Gastroesophageal sphincter (tissue), 4 donors: ENCODE data around the gene CPNE4. TPM values are rescaled to one million over a fixed set of nuclear protein-coding genes. Genes with fewer than 3 reads are reported as not detected.

Experiments used
- ATAC-seq: fragments of 150-250 bp; one replicate; pipeline ENCODE4 v1.9.1; 2016; ENCODE audit warnings: mild to moderate bottlenecking, moderate library complexity
- H3K27ac ChIP-seq, 4 donors: fragments of 200-600 bp; sonication (generic) in 3 of 4; 1 replicate in 3 of 4; 2 replicates in 1 of 4; pipeline ENCODE4 v1.5.1; 2016 to 2019
- H3K27me3 ChIP-seq: fragments of 200-600 bp; sonication (generic); one replicate; pipeline ENCODE4 v1.5.1; 2019
- H3K36me3 ChIP-seq, 2 donors: fragments of 200-600 bp; sonication (generic); one replicate each; pipeline ENCODE4 v1.5.1; 2019; ENCODE audit warnings: control low read depth in 1 of 2
- H3K4me1 ChIP-seq, 3 donors: fragments of 200-600 bp; sonication (generic); 1 replicate in 2 of 3; 2 replicates in 1 of 3; pipeline ENCODE4 v1.5.1; 2016 to 2019; ENCODE audit warnings: control low read depth in 2 of 3
- H3K4me3 ChIP-seq, 2 donors: fragments of 200-600 bp; sonication (generic); one replicate each; pipeline ENCODE4 v1.5.1; 2019; ENCODE audit warnings: mild to moderate bottlenecking in 1 of 2, moderate library complexity in 1 of 2
- H3K9me3 ChIP-seq, 3 donors: fragments of 200-600 bp; sonication (generic); one replicate each; pipeline ENCODE4 v1.5.1; 2017 to 2019; ENCODE audit warnings: control low read depth in 2 of 3
- EP300 ChIP-seq: sonication (generic); formaldehyde crosslinking; IDR thresholded peaks from one replicate; pipeline ENCODE4 v1.6.1; 2017; ENCODE audit warnings: antibody characterized with exemption, mild to moderate bottlenecking
- POLR2A ChIP-seq, 2 donors: fragments of 450-650 bp; IDR thresholded peaks; one replicate each; pipeline ENCODE4 v1.6.1; 2017; ENCODE audit warnings: antibody characterized with exemption in 2 of 2, mild to moderate bottlenecking in 2 of 2, moderate library complexity in 1 of 2
- POLR2AphosphoS5 ChIP-seq: sonication (generic); formaldehyde crosslinking; IDR thresholded peaks from one replicate; pipeline ENCODE4 v1.6.1; 2017; ENCODE audit warnings: antibody characterized with exemption
- WGBS, 2 donors: methylation state at CpG; one replicate each; pipeline ENCODE4 v1.1.5; 2018; ENCODE audit warnings: low coverage in 1 of 2; 5-methylcytosine and 5-hydroxymethylcytosine counted together
- total RNA-seq, 4 donors: library from RNA; depleted of rRNA; stranded (reverse); fragments of >200 nt; gene quantifications; one replicate each; pipeline ENCODE4 v1.1.0, GENCODE V29; 2016
- TF ChIP-seq, protein P1 (sequence below), 4 experiments: fragments of 200-600 bp in 2 of 4; fragments of 450-650 bp in 2 of 4; sonication (generic) in 1 of 4; IDR thresholded peaks; one replicate each; pipeline ENCODE4 v1.5.1; 2017 to 2019; ENCODE audit warnings: antibody characterized with exemption in 4 of 4, mild to moderate bottlenecking in 2 of 4, moderate library complexity in 2 of 4

The CPNE4 gene
- total RNA-seq, 4 donors from 2014 or later: not detected

DNA sequence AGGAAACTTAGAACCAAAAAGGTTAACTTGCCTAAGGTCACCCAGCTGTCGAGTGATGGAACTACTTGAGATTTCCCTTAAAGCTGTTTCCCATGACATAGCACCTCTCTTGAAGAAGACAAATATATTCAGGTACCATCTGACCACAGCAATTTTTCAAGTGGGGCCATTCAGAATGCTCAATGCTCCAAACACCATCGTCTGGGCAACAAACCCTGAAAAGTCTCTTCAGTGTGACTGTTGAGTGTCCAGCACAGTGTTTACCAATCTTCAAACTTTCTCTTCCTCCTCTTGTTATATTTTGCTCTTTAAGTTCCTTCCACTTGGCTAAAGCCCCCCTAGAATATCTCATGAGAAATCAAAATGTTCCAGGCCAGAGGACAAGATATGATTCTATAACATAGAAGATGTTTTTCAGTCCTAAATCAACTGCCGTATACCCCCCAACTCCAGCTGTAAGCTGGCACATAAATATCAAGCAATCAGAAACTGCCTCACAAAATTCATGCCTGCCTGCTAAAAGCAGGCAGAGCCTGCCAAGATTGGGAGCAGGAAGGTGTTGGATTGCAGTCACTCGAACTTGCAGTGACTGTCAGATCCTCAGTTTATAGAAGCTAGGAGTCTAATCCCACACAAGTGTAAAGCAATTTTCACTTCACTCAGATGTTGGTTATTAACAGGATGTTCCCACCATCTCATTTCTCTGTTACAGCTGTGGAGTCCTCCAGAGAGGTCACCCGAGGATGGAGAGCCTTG, 301.6 kb downstream of the CPNE4 start:
- no peak for ATAC-seq
- H3K36me3 ChIP-seq: no peaks in the 10 kb centered on the region
- WGBS, 2 donors: 50 to 64% methylated on average over 4 to 5 of the region's 5 CpGs
- TF ChIP-seq POLR2A (IDR thresholded peaks at IDR 0.05) (no peak), POLR2AphosphoS5 (no peak), EP300 (no peak)
- TF ChIP-seq, protein P1, sequence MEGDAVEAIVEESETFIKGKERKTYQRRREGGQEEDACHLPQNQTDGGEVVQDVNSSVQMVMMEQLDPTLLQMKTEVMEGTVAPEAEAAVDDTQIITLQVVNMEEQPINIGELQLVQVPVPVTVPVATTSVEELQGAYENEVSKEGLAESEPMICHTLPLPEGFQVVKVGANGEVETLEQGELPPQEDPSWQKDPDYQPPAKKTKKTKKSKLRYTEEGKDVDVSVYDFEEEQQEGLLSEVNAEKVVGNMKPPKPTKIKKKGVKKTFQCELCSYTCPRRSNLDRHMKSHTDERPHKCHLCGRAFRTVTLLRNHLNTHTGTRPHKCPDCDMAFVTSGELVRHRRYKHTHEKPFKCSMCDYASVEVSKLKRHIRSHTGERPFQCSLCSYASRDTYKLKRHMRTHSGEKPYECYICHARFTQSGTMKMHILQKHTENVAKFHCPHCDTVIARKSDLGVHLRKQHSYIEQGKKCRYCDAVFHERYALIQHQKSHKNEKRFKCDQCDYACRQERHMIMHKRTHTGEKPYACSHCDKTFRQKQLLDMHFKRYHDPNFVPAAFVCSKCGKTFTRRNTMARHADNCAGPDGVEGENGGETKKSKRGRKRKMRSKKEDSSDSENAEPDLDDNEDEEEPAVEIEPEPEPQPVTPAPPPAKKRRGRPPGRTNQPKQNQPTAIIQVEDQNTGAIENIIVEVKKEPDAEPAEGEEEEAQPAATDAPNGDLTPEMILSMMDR (IDR thresholded peaks at IDR 0.05): no peak
- H3K4me1 ChIP-seq: no peaks in the 10 kb centered on the region
- no peak overlapping the region for H3K4me3 ChIP-seq
- no peaks in the 10 kb centered on the region for H3K9me3 ChIP-seq
- H3K27me3 ChIP-seq: no peaks in the 10 kb centered on the region
- no peak overlapping the region for H3K27ac ChIP-seq

DNA sequence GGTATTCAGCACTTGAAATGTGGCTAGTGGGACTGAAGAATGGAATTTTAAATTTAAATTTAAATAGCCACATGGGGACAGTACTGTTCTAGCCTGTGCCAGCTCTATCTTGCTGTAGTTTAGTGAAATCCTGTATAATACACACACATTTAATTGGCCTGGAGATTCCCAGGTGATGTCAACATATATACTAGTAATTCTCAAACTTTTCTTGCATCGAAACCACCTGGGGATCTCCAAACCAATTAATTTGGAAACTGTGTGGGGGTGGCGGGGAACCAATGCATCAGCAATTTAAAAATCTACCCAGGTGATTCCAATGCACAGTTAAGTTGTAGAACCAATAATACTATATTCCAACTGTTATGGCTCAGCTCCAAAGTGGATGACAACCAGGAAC, 303.1 kb downstream of the CPNE4 start:
- no peak overlapping the region for H3K27ac ChIP-seq
- no peaks in the 10 kb centered on the region for H3K27me3 ChIP-seq
- no peak overlapping the region for H3K4me3 ChIP-seq
- H3K36me3 ChIP-seq: no peaks in the 10 kb centered on the region
- ATAC-seq: no peak
- 71 to 92% methylated on average over 2 of the region's 2 CpGs for WGBS, 2 donors
- TF ChIP-seq POLR2A (IDR thresholded peaks at IDR 0.05): no peak
- TF ChIP-seq POLR2AphosphoS5: no peak
- no peak for TF ChIP-seq EP300
- TF ChIP-seq, protein P1 (IDR thresholded peaks at IDR 0.05): no peak
- no peaks in the 10 kb centered on the region for H3K9me3 ChIP-seq
- H3K4me1 ChIP-seq: no peaks in the 10 kb centered on the region

DNA sequence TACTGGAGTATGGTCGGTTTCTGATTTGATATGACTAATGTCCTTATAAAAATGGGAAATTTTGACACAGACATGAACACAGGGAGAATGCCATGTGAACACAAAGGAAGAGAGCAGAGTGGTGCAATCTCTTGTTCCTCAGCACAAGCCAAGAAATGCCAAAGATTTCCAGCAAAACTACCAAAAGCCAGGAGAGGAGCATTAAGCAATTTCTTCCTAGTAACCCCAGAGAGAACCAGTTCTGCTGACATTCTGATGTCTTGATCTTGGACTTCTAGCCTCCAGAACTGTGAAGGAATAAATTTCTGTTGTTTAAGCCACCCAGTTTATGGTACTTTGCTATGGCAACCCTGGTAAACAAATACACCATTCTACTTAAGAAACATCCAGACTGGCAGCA, 304.2 kb downstream of the CPNE4 start:
- H3K4me1 ChIP-seq: no peaks in the 10 kb centered on the region
- no peaks in the 10 kb centered on the region for H3K27me3 ChIP-seq
- H3K4me3 ChIP-seq: no peak overlapping the region
- H3K9me3 ChIP-seq: no peaks in the 10 kb centered on the region
- no peaks in the 10 kb centered on the region for H3K36me3 ChIP-seq
- ATAC-seq: no peak
- no peak for TF ChIP-seq EP300
- no peak for TF ChIP-seq POLR2AphosphoS5
- TF ChIP-seq, protein P1 (IDR thresholded peaks at IDR 0.05): no peak
- TF ChIP-seq POLR2A (IDR thresholded peaks at IDR 0.05): no peak
- WGBS, 2 donors: 44 to 75% methylated on average over 1 of the region's 1 CpG
- no peak overlapping the region for H3K27ac ChIP-seq

DNA sequence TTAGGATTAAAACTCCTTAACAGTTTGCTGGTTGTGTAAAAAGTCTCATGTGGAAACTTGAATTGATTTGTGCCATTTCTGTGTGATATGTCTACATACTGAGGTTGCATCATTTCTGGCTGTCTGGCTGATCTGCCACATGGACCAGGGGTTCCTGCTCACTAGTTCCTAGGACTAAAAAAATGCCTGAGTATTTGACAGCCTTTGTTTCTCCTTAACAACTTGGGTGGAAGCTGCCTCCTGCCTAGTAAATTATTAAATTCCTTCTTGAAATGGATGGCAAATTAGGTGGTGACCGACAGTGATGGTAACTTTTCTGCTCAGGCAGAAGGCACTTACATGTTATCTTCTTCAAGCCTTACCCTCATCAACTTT, 305.2 kb downstream of the CPNE4 start:
- H3K4me1 ChIP-seq: no peaks in the 10 kb centered on the region
- ATAC-seq: no peak

DNA sequence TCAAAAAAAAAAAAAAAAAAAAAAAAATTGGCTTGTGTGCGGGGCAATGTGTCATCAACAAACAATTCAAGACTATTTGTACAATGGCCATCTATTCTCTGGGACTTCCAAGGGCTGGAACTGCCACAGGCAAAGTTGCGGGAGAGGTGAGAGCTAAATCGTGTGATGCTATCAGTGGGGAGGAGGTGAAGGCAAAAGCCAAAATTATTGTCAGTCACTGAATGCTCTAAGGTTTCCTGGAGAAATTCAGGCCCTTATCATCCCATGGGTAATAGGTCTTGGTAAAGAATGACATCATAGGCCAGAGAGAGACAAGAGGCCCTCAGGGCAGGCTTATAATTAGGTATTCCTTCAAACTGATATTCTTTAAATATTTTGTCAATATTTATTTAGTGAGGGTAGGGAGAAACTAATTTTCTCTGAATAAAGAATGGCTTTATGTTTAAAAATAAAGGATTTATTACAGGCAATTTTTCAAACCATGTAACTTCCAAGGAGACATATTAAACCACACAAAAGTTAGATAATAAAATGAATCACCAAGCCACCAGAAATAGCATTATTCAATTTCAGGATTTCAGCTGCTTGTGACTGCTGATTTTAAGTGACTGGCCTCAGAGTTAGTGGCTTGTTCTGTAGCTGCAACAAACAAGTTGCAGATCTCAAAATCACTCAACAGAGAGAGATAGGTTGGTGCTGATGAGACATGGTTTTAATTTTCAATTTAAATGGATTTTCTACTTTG, 305.7 kb downstream of the CPNE4 start:
- Histone ChIP-seq H3K27me3 (no peaks in the 10 kb centered on the region), H3K36me3 (no peaks in the 10 kb centered on the region), H3K4me3 (no peak overlapping the region), H3K9me3 (no peaks in the 10 kb centered on the region), H3K4me1 (no peaks in the 10 kb centered on the region), H3K27ac (no peak overlapping the region)
- no peak for ATAC-seq
- TF ChIP-seq, protein P1 (IDR thresholded peaks at IDR 0.05): no peak
- TF ChIP-seq EP300 (no peak), POLR2A (IDR thresholded peaks at IDR 0.05) (no peak)
- WGBS, 2 donors: 83 to 85% methylated on average over 3 of the region's 3 CpGs

More for the DNA sequence above, 305.2 kb downstream of the CPNE4 start:
- Histone ChIP-seq H3K27ac (no peak overlapping the region), H3K4me3 (no peak overlapping the region), H3K36me3 (no peaks in the 10 kb centered on the region), H3K27me3 (no peaks in the 10 kb centered on the region), H3K9me3 (no peaks in the 10 kb centered on the region)
- TF ChIP-seq POLR2AphosphoS5: no peak
- 77 to 80% methylated on average over 1 of the region's 1 CpG for WGBS, 2 donors
